HT1080 (cell line): ENCODE measurements around the gene SEPTIN12. TPM values are rescaled to one million over a fixed set of nuclear protein-coding genes. Genes with fewer than 3 reads are reported as not detected.
"Not testable (repeated sequence)": the region's sequence is repeated elsewhere in the genome, so short reads cannot be mapped to it uniquely, and the experiment has no call there.

Source experiments
- DNase-seq: peaks from one replicate; pipeline ENCODE4 v3.0.0-alpha.2; 2015; ENCODE audit warnings: low read depth
- total RNA-seq: library from RNA; depleted of rRNA; stranded (reverse); fragments of >200 nt; shearing (Covaris generic); gene quantifications from 2 replicates; pipeline ENCODE4 v1.2.3, GENCODE V29; 2014

The SEPTIN12 gene
- total RNA-seq, 1 experiment from 2014 or later, result not detected

GRCh38 chr16:4785758-4786433, 2.2 kb downstream of the SEPTIN12 start:
- no peak for DNase-seq

- DNase-seq, result not testable (repeated sequence)
Observed at GRCh38 chr16:4784444-4784987, 3.6 kb downstream of the SEPTIN12 start.

GRCh38 chr16:4783951-4784336, 4.2 kb downstream of the SEPTIN12 start:
- no peak for DNase-seq

- DNase-seq, result no peak
Observed at GRCh38 chr16:4783251-4783950, 4.7 kb downstream of the SEPTIN12 start.

GRCh38 chr16:4780235-4780634, 7.9 kb downstream of the SEPTIN12 start:
- peak; percentile 40 for DNase-seq

- no peak for DNase-seq
Observed at GRCh38 chr16:4778050-4778392, 10.1 kb downstream of the SEPTIN12 start.

- DNase-seq, result no peak
Observed at GRCh38 chr16:4777339-4778049, 10.7 kb downstream of the SEPTIN12 start.

GRCh38 chr16:4776141-4776705, 11.9 kb downstream of the SEPTIN12 start:
- DNase-seq, result no peak

- DNase-seq, result no peak
Observed at GRCh38 chr16:4775005-4775404, 13.1 kb downstream of the SEPTIN12 start.

GRCh38 chr16:4772351-4772750, 15.8 kb downstream of the SEPTIN12 start:
- DNase-seq, result no peak

- DNase-seq, result no peak
Observed at GRCh38 chr16:4771646-4772045, 16.5 kb downstream of the SEPTIN12 start.

GRCh38 chr16:4769306-4769638, 18.9 kb downstream of the SEPTIN12 start:
- no peak for DNase-seq

- DNase-seq, result peak; percentile 91
Observed at GRCh38 chr16:4768549-4769305, 19.4 kb downstream of the SEPTIN12 start.

- no peak for DNase-seq
Observed at GRCh38 chr16:4767872-4768548, 20.1 kb downstream of the SEPTIN12 start.

GRCh38 chr16:4766875-4767628, 21.1 kb downstream of the SEPTIN12 start, which contains the start of gene ZNF500:
Gene ZNF500, minus strand, starts transcription at chr16:4767162. Its CDS starts 1,184 bp downstream, at chr16:4765978.
- peak; percentile 95 for DNase-seq

GRCh38 chr16:4765511-4766474, 22.4 kb downstream of the SEPTIN12 start:
- DNase-seq, result no peak

GRCh38 chr16:4763791-4764190, 24.4 kb downstream of the SEPTIN12 start:
- DNase-seq, result no peak

GRCh38 chr16:4762205-4762604, 25.9 kb downstream of the SEPTIN12 start:
- DNase-seq, result no peak
